ENCODE measurements around the gene BCL7B.

- TF ChIP-seq CTCF (IDR thresholded peaks at IDR 0.05) (no peak), POLR2A (IDR thresholded peaks at IDR 0.05) (peak in 1 of 3 donors; percentile 42)
Observed at GRCh38 chr7:73557108-73557396, 438 bp downstream of the BCL7B start.
